HG03097 (cell line): ENCODE measurements around the gene LRMDA.

ENCODE experiments used
- ATAC-seq: cut with Tn5 transposase; IDR thresholded peaks from one replicate; pipeline ENCODE4 v1.9.1; 2021; ENCODE audit not compliant: unreplicated experiment, low FRiP score

Gene LRMDA

DNA sequence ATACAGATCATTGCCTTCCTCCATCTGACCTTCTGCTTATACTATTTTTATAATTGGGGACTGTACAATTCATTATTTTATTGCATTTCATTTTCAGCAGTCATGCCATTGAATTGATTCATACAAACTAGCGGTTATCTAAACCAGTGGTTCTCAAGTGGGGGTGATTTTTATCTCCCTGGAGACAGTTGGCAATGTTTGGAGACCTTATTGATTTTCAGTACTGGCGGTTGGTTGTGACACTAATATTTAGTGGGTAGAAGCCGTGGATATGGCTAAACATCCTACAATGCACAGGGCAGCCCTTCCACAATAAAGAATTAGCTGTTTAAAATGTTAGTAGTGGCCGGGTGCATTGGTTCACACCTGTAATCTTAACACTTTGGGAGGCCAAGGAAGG lies 765.9 kb downstream of the LRMDA start:
- no peak for ATAC-seq

GRCh38 chr10:76198287-76199035 lies 767.0 kb downstream of the LRMDA start:
- ATAC-seq: no peak

DNA sequence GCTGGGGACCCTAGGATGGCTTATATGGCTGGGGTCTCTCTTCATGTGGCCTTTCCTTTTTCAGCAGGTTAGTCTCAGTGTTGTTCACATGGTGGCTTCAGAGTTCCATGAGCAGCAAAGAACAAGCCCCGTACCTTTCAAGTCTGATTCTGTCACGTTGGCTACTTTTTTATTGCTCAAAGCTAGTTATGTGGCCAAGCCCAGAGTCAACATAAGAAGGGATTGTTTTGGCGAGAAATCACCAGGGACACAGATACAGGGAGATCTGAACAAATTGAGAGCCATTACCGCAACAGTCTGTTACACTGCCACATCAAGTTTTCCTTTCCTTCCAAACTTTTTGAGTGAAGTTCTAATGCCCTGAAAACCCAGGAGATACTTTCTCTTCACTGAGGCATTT lies 770.5 kb downstream of the LRMDA start:
- no peak for ATAC-seq

GRCh38 chr10:76202777-76203176 lies 771.4 kb downstream of the LRMDA start:
- ATAC-seq: no peak

DNA sequence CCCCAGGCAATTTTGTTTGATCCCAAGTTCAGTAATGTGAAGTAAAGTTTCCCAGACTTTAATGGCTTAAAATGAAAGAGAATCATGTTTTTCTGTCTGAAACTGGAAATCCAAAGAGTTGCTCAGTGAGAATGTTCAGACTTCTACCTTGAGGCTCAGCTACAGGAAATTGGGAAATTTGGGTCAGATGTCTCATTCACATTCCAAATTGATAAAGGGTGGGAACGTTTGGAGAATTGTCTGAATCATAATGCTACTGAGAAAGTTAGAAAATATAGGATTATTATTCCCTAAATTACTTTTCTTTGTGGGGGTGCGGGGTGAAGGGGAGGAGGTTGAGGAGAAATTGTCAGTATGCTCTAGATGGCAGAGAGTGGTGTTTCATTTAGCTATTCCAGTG lies 773.9 kb downstream of the LRMDA start:
- no peak for ATAC-seq

DNA sequence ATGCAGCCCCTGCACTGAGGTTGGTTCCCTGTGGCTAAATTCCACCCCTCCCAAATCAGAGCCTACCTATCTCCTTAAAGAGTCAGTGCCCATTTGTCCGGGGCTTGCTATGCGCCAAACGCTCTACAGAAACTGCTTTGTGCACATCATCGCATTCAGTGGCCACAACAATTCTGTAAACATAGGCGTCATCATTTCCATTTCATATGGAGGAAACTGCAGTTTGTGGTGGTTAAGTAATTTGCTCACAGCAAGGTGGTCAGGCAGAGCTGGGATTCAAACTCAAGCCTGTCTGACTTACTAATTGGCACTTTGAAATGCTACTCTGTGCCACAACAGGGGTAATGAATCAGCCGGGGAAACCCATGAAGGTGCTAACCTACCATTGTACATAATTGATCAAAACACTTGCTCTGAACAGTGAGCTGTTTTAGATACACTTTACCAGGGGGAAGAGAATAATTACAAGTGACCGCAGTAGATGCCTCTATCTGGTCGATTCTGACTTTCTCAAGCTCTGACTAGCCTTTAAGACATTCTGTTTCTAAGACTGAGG lies 775.5 kb downstream of the LRMDA start:
- ATAC-seq: no peak

GRCh38 chr10:76209135-76209534 lies 777.7 kb downstream of the LRMDA start:
- ATAC-seq: no peak

GRCh38 chr10:76210211-76210610 lies 778.8 kb downstream of the LRMDA start:
- no peak for ATAC-seq

GRCh38 chr10:76211691-76212090 lies 780.3 kb downstream of the LRMDA start:
- ATAC-seq: no peak

- no peak for ATAC-seq
These were observed 782.5 kb downstream of the LRMDA start for GRCh38 chr10:76213876-76214275.

- ATAC-seq: no peak
These were observed 786.6 kb downstream of the LRMDA start for GRCh38 chr10:76218035-76218434.

- no peak for ATAC-seq
These were observed 797.9 kb downstream of the LRMDA start for GRCh38 chr10:76229341-76229740.

- ATAC-seq: no peak
These were observed 799.5 kb downstream of the LRMDA start for GRCh38 chr10:76230921-76231285.

GRCh38 chr10:76231286-76231934 lies 800.0 kb downstream of the LRMDA start:
- ATAC-seq: no peak

DNA sequence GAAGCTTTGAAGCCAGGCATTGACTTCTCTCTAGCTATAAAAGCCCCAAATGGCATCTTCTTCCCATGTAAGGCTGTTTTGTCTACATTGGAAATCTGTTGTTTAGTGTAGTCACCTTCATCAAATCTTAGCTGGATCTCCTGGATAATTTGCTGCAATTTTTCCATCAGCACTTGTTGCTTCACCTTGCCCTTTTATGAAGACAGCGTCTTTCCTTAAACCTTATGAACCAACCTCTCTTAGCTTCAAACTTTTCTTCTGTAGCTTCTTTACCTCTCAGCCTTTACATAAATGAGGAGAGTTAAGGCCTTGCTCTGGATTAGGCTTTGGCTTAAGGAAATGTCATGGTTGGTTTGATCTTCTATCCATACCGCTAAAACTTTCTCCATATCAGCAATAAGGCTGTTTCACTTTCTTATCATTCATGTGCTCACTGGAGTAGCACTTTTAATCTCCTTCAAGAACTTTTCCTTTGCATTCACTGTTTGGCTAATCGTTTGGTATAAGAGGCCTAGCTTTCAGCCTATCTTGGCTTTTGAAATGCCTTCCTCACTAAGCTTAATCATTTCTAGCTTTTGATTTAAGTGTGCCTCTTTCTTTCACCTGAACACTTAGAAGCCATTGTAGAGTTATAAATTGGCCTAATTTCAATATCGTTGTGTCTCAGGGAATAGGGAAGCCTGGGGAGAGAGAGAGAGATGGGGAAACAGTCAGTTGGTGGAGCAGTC lies 803.2 kb downstream of the LRMDA start:
- ATAC-seq: no peak

DNA sequence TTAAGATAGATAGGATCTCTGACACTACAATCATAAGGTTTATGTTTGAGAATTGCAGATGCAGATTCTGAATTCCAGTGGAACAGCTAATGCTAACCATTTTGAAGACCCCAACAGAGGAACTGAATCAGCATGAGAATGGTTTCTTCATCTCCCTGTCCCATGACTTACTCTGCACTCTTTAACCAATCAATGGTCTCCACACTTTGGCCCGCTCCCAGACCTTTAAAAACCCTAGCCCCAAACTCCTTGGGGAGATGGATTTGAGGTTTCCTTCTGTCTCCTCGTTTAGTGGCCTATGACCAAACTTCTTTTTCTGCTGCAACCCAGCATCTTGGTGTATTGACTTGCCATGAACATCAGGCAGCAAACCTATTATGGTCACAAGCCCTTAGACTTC lies 804.9 kb downstream of the LRMDA start:
- ATAC-seq: no peak

DNA sequence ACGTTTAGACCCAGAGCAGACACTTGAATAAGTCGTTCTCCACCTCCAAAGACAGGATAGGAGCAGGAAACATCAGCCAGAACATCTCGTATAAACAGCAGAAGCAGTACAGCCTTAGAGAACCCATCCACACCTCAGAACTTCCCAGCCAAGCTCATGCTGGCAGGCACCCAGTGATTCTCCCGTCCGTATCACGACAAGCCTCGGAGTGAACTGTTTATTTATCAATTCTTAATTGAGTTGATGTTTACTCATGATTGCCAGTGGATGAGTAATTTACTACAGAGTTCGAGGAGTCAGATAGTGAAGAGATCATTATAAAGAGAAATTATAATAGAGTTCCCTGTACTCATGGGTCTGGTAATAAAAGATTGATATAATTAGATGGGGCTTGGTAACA lies 811.5 kb downstream of the LRMDA start:
- ATAC-seq: no peak

DNA sequence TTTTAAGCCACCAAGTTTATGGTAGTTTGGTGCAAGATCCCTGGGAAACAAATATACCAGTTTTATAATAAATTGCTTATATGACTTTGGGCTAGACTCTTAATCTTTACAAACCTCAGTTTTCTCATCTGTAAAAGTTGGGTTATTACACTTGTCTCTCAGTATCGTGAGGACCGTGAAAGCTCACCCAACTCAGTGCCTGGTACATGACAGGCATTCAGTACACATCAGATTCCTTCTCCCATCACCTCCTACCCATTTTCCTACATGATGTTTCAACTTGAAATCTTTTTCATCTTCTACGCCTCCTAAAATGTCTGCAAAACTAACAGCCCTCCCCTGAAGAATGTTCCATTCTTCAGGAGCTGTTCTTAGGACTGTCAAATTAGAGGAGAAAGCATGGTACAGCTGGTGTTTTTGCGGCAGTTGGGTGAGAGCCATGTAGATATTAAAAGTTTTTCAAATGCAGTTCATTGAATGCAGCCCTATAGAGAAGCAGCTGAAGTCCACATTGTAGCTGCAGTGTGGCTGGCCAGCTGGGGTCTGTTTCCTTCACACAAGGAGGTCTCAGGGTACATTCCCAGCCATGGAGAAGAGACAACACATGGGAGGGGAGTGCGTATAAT lies 812.8 kb downstream of the LRMDA start:
- ATAC-seq: no peak

GRCh38 chr10:76245951-76246495 lies 814.6 kb downstream of the LRMDA start:
- no peak for ATAC-seq

DNA sequence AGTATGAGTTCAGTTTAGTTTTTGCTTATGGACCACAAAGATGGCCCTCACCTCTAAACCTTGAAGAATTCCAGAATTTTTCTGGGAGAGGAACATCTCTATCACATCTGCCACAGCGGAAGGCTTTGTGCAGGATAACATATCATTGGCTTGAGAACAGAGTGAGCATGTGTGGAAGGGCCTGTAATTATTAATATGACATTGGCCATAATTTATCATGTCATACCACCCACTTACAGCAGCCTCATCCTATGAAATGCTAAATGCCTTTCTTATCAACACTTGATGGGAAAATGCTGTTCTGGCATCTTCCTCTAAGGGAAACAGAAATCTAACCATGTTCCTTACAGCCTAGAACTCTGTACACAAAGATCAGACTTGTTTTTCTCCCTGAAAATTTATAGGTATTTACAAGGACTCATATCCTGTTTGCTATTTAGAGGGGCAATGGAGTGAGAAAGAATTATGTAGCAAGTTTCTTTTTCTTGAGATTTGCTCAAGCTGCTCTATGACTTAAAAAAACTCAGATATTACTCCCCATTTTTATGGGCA lies 817.3 kb downstream of the LRMDA start:
- no peak for ATAC-seq
